Measurements from ENCODE around the gene OR2L8.

DNA sequence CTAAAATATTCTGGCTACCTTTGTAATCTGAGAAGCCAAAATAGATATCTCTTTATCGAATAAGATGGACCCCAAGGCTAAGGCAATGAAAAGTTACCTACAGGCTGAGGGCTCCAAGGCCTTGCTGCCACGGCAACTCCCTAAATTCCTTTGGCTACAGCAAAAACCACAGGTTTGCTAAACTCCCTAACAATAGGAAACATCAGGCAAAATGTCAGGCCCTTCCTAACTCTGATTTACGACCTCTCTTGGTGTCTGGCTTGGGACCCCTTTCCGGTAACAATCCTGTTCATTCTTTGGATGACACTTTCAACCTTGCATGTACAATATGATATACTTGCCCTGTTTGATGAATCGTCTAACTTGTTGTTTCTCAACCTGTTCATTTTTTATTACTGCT, 39.9 kb upstream of the OR2L8 start:
- TF ChIP-seq FOXM1 (IDR thresholded peaks at IDR 0.05; ENCODE audit: low read depth) (no peak), FOXM1 (CRISPR knock-in tag; IDR thresholded peaks at IDR 0.05; ENCODE audit: low read depth) (no peak), TRIM24 (IDR thresholded peaks at IDR 0.05) (no peak), CTCF (IDR thresholded peaks at IDR 0.05 in 2 of 3, conservative IDR thresholded peaks at IDR 0.05 in 1 of 3; ENCODE audit: insufficient read depth in 2 of 3, low read depth in 1 of 3, low read length in 3 of 3) (no peak), NCOA2 (IDR thresholded peaks at IDR 0.05; ENCODE audit: partially characterized antibody in 2 of 2) (no peak), SMC3 (conservative IDR thresholded peaks at IDR 0.05; ENCODE audit: insufficient read depth, low read depth, low read length) (no peak), CBFB (CRISPR knock-in tag; IDR thresholded peaks at IDR 0.05) (no peak), PHB2 (IDR thresholded peaks at IDR 0.05; ENCODE audit: low read depth) (no peak), ZNF239 (CRISPR knock-in tag; IDR thresholded peaks at IDR 0.05) (no peak)
- TF ChIP-seq, protein P1, sequence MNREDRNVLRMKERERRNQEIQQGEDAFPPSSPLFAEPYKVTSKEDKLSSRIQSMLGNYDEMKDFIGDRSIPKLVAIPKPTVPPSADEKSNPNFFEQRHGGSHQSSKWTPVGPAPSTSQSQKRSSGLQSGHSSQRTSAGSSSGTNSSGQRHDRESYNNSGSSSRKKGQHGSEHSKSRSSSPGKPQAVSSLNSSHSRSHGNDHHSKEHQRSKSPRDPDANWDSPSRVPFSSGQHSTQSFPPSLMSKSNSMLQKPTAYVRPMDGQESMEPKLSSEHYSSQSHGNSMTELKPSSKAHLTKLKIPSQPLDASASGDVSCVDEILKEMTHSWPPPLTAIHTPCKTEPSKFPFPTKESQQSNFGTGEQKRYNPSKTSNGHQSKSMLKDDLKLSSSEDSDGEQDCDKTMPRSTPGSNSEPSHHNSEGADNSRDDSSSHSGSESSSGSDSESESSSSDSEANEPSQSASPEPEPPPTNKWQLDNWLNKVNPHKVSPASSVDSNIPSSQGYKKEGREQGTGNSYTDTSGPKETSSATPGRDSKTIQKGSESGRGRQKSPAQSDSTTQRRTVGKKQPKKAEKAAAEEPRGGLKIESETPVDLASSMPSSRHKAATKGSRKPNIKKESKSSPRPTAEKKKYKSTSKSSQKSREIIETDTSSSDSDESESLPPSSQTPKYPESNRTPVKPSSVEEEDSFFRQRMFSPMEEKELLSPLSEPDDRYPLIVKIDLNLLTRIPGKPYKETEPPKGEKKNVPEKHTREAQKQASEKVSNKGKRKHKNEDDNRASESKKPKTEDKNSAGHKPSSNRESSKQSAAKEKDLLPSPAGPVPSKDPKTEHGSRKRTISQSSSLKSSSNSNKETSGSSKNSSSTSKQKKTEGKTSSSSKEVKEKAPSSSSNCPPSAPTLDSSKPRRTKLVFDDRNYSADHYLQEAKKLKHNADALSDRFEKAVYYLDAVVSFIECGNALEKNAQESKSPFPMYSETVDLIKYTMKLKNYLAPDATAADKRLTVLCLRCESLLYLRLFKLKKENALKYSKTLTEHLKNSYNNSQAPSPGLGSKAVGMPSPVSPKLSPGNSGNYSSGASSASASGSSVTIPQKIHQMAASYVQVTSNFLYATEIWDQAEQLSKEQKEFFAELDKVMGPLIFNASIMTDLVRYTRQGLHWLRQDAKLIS (CRISPR knock-in tag; IDR thresholded peaks at IDR 0.05) = no peak

Data from K562 (cell line).